DND-41 (cell line): ENCODE data around the gene S100A14.

Experiments
- CTCF ChIP-seq: IDR thresholded peaks from 2 replicates; pipeline ENCODE4 v1.5.1; 2012; ENCODE audit warnings: borderline replicate concordance, low read length, moderate library complexity, mild to moderate bottlenecking; ENCODE audit not compliant: poor library complexity, severe bottlenecking; ENCODE audit errors: extremely low read depth
- EZH2 ChIP-seq: IDR thresholded peaks from 3 replicates; pipeline ENCODE4 v1.6.1; 2012; ENCODE audit warnings: borderline replicate concordance, low read depth, mild to moderate bottlenecking, moderate library complexity, low read length, inconsistent platforms; ENCODE audit not compliant: severe bottlenecking

GRCh38 chr1:153639280-153639679 is 23.2 kb upstream of the S100A14 start:
- TF ChIP-seq CTCF (no peak), EZH2 (no peak)
